Uterus (tissue), 2 donors: Measurements from ENCODE around the gene WFDC13.

Source experiments
- CTCF ChIP-seq, 4 experiments: fragments of 200-600 bp in 2 of 4; fragments of 450-650 bp in 2 of 4; sonication (generic) in 2 of 4; IDR thresholded peaks; one replicate each; pipeline ENCODE4 v1.5.1; 2016 to 2019; ENCODE audit warnings: antibody characterized with exemption in 4 of 4, mild to moderate bottlenecking in 2 of 4, moderate library complexity in 1 of 4
- POLR2A ChIP-seq, 2 donors: fragments of 450-650 bp; IDR thresholded peaks; one replicate each; pipeline ENCODE4 v1.6.1; 2016; ENCODE audit warnings: antibody characterized with exemption in 2 of 2, mild to moderate bottlenecking in 1 of 2, moderate library complexity in 1 of 2

GRCh38 chr20:45695496-45695895 lies 6.3 kb upstream of the WFDC13 start:
- TF ChIP-seq CTCF (IDR thresholded peaks at IDR 0.05) (no peak), POLR2A (IDR thresholded peaks at IDR 0.05) (no peak)
